ENCODE measurements around the gene GID8.

Gene GID8

GRCh38 chr20:62961310-62961783 is 23.4 kb downstream of the GID8 start:
- H3K9me3 ChIP-seq (ENCODE audit: control insufficient read depth, insufficient read depth, low read length): no peaks in the 10 kb centered on the region
- no peaks in the 10 kb centered on the region for H3K27me3 ChIP-seq (ENCODE audit: control insufficient read depth, low read length)
- H3K27ac ChIP-seq (ENCODE audit: low read depth, low read length): no peak overlapping the region
- no peaks in the 10 kb centered on the region for H3K9me2 ChIP-seq (replicated peaks; ENCODE audit: control insufficient read depth, low read length)
- peaks cover 81% of the 10 kb centered on the region for H3K36me3 ChIP-seq (ENCODE audit: control insufficient read depth, low read length)
- TF ChIP-seq CTCF (IDR thresholded peaks at IDR 0.05; ENCODE audit: low read depth, low read length, poor library complexity, severe bottlenecking) (no peak), EZH2phosphoT487 (IDR thresholded peaks at IDR 0.05; ENCODE audit: borderline replicate concordance, low read length) (no peak)
- no peaks in the 10 kb centered on the region for H3K4me1 ChIP-seq (ENCODE audit: control insufficient read depth, low read length)
- H3K4me2 ChIP-seq (ENCODE audit: low read length): no peak overlapping the region
- no peak overlapping the region for H3K4me3 ChIP-seq (ENCODE audit: low read length)
- no peaks in the 10 kb centered on the region for H3F3A ChIP-seq (ENCODE audit: control insufficient read depth, insufficient read depth)
- H3K79me2 ChIP-seq (ENCODE audit: control insufficient read depth, low read length): peaks cover 15% of the 10 kb centered on the region
- no peaks in the 10 kb centered on the region for H4K20me1 ChIP-seq (ENCODE audit: control insufficient read depth, insufficient read depth, low read depth, low read length)

DNA sequence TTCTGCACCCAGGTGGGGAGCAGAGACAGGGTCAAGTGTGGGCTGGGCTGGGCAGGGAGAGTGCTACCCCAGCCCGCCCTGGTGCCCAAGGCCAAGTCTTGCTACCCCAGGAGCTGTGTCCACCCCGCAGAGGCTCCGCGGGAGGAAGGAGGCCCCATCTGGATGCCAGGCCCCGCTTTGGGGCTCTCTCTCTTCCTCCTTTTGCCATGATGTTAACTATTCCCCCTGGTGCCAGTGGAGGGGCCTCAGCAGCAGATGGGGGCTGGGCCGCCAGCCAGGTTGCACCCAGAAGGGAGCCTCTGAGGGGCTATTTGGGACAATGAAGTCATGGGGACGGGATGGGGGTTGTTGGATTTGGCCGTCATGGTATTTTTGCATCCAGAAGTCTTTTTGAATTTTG is 23.9 kb downstream of the GID8 start:
- Histone ChIP-seq H3K9me2 (replicated peaks; ENCODE audit: control insufficient read depth, low read length) (no peaks in the 10 kb centered on the region), H3F3A (ENCODE audit: control insufficient read depth, insufficient read depth) (no peaks in the 10 kb centered on the region), H3K4me3 (ENCODE audit: low read length) (no peak overlapping the region), H3K4me2 (ENCODE audit: low read length) (no peak overlapping the region), H3K4me1 (ENCODE audit: control insufficient read depth, low read length) (no peaks in the 10 kb centered on the region), H3K36me3 (ENCODE audit: control insufficient read depth, low read length) (peaks cover 76% of the 10 kb centered on the region), H3K27me3 (ENCODE audit: control insufficient read depth, low read length) (no peaks in the 10 kb centered on the region), H3K27ac (ENCODE audit: low read depth, low read length) (no peak overlapping the region), H3K79me2 (ENCODE audit: control insufficient read depth, low read length) (peaks cover 10% of the 10 kb centered on the region), H4K20me1 (ENCODE audit: control insufficient read depth, insufficient read depth, low read depth, low read length) (no peaks in the 10 kb centered on the region; the same call in 1 of the 2 replicates), H3K9me3 (ENCODE audit: control insufficient read depth, insufficient read depth, low read length) (no peaks in the 10 kb centered on the region)
- TF ChIP-seq EZH2phosphoT487 (IDR thresholded peaks at IDR 0.05; ENCODE audit: borderline replicate concordance, low read length): no peak
- TF ChIP-seq CTCF (IDR thresholded peaks at IDR 0.05; ENCODE audit: low read depth, low read length, poor library complexity, severe bottlenecking): no peak

DNA sequence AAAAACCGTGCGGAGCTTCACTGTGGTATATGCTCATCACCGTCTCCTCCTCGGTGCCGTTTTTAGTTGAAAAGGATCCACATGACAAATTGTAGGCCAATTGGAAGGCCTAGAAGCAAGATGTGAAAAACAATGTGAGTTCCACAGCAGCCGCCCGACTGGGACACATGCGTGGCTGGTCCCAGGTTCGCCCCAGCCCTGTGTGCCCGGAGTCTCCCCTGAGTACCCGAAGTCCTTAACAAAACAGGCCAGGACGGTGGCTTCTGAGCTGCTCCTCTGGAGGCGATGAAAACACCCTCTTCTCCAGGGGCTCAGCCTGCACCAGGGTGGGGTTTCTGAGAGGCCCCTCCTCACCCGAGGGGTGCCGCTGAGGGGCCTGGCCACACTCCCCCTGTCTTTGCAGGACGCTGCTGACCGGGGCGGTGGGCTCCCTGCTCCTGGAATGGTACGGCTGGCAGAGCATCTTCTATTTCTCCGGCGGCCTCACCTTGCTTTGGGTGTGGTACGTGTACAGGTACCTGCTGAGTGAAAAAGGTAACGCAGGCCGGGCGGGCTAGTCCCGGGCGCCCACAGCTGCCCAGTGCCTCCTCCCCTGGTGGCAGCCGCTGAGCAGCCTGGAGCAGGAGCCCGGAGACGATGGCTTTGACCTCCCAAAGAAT is 24.4 kb downstream of the GID8 start:
- Histone ChIP-seq H3F3A (ENCODE audit: control insufficient read depth, insufficient read depth) (no peaks in the 10 kb centered on the region), H3K79me2 (ENCODE audit: control insufficient read depth, low read length) (peaks cover 5% of the 10 kb centered on the region), H3K4me2 (ENCODE audit: low read length) (no peak overlapping the region), H4K20me1 (ENCODE audit: control insufficient read depth, insufficient read depth, low read depth, low read length) (no peaks in the 10 kb centered on the region; the same call in 1 of the 2 replicates), H3K36me3 (ENCODE audit: control insufficient read depth, low read length) (peaks cover 74% of the 10 kb centered on the region), H3K27me3 (ENCODE audit: control insufficient read depth, low read length) (no peaks in the 10 kb centered on the region), H3K4me1 (ENCODE audit: control insufficient read depth, low read length) (no peaks in the 10 kb centered on the region), H3K9me3 (ENCODE audit: control insufficient read depth, insufficient read depth, low read length) (no peaks in the 10 kb centered on the region), H3K4me3 (ENCODE audit: low read length) (no peak overlapping the region), H3K27ac (ENCODE audit: low read depth, low read length) (no peak overlapping the region), H3K9me2 (replicated peaks; ENCODE audit: control insufficient read depth, low read length) (no peaks in the 10 kb centered on the region)
- TF ChIP-seq CTCF (IDR thresholded peaks at IDR 0.05; ENCODE audit: low read depth, low read length, poor library complexity, severe bottlenecking): no peak
- no peak for TF ChIP-seq EZH2phosphoT487 (IDR thresholded peaks at IDR 0.05; ENCODE audit: borderline replicate concordance, low read length)
